Measurements from ENCODE around the gene SZT2. TPM values are rescaled to one million over a fixed set of nuclear protein-coding genes. Genes with fewer than 3 reads are reported as not detected.

Gene SZT2
- total and polyA plus RNA-seq, 2 of the 13 experiments (the other 11 are each of a cell fraction or from before 2014, with no cell fraction given), result 8.0 to 8.8 TPM

GRCh38 chr1:43465505-43466067 lies 75.9 kb downstream of the SZT2 start (continued):
- TF ChIP-seq, protein P1, sequence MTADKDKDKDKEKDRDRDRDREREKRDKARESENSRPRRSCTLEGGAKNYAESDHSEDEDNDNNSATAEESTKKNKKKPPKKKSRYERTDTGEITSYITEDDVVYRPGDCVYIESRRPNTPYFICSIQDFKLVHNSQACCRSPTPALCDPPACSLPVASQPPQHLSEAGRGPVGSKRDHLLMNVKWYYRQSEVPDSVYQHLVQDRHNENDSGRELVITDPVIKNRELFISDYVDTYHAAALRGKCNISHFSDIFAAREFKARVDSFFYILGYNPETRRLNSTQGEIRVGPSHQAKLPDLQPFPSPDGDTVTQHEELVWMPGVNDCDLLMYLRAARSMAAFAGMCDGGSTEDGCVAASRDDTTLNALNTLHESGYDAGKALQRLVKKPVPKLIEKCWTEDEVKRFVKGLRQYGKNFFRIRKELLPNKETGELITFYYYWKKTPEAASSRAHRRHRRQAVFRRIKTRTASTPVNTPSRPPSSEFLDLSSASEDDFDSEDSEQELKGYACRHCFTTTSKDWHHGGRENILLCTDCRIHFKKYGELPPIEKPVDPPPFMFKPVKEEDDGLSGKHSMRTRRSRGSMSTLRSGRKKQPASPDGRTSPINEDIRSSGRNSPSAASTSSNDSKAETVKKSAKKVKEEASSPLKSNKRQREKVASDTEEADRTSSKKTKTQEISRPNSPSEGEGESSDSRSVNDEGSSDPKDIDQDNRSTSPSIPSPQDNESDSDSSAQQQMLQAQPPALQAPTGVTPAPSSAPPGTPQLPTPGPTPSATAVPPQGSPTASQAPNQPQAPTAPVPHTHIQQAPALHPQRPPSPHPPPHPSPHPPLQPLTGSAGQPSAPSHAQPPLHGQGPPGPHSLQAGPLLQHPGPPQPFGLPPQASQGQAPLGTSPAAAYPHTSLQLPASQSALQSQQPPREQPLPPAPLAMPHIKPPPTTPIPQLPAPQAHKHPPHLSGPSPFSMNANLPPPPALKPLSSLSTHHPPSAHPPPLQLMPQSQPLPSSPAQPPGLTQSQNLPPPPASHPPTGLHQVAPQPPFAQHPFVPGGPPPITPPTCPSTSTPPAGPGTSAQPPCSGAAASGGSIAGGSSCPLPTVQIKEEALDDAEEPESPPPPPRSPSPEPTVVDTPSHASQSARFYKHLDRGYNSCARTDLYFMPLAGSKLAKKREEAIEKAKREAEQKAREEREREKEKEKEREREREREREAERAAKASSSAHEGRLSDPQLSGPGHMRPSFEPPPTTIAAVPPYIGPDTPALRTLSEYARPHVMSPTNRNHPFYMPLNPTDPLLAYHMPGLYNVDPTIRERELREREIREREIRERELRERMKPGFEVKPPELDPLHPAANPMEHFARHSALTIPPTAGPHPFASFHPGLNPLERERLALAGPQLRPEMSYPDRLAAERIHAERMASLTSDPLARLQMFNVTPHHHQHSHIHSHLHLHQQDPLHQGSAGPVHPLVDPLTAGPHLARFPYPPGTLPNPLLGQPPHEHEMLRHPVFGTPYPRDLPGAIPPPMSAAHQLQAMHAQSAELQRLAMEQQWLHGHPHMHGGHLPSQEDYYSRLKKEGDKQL (CRISPR knock-in tag; IDR thresholded peaks at IDR 0.05; ENCODE audit: low read depth), result no peak
- TF ChIP-seq, protein P2, sequence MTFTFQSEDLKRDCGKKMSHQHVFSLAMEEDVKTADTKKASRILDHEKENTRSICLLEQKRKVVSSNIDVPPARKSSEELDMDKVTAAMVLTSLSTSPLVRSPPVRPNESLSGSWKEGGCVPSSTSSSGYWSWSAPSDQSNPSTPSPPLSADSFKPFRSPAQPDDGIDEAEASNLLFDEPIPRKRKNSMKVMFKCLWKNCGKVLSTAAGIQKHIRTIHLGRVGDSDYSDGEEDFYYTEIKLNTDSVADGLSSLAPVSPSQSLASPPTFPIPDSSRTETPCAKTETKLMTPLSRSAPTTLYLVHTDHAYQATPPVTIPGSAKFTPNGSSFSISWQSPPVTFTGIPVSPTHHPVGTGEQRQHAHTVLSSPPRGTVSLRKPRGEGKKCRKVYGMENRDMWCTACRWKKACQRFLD (CRISPR knock-in tag; IDR thresholded peaks at IDR 0.05; ENCODE audit: borderline replicate concordance), result no peak
- TF ChIP-seq, protein P3, sequence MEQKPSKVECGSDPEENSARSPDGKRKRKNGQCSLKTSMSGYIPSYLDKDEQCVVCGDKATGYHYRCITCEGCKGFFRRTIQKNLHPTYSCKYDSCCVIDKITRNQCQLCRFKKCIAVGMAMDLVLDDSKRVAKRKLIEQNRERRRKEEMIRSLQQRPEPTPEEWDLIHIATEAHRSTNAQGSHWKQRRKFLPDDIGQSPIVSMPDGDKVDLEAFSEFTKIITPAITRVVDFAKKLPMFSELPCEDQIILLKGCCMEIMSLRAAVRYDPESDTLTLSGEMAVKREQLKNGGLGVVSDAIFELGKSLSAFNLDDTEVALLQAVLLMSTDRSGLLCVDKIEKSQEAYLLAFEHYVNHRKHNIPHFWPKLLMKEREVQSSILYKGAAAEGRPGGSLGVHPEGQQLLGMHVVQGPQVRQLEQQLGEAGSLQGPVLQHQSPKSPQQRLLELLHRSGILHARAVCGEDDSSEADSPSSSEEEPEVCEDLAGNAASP (CRISPR knock-in tag; IDR thresholded peaks at IDR 0.05; ENCODE audit: borderline replicate concordance), result no peak; the same call in 1 of the 2 replicates
- TF ChIP-seq BCL6 (CRISPR knock-in tag; IDR thresholded peaks at IDR 0.05) (0 out of 2 replicates have a peak, but pooled peaks have one; percentile 36), ZNF891 (CRISPR knock-in tag; IDR thresholded peaks at IDR 0.05) (no peak), SETDB1 (CRISPR knock-in tag; IDR thresholded peaks at IDR 0.05; ENCODE audit: borderline replicate concordance) (no peak), ZNF331 (CRISPR knock-in tag; IDR thresholded peaks at IDR 0.05) (no peak), CERS6 (CRISPR knock-in tag; IDR thresholded peaks at IDR 0.05) (no peak), TOPORS (CRISPR knock-in tag; IDR thresholded peaks at IDR 0.05) (no peak), DR1 (CRISPR knock-in tag; IDR thresholded peaks at IDR 0.05) (no peak), CHCHD3 (CRISPR knock-in tag; IDR thresholded peaks at IDR 0.05) (no peak), CBX5 (CRISPR knock-in tag; IDR thresholded peaks at IDR 0.05; ENCODE audit: borderline replicate concordance) (no peak), ZNF383 (CRISPR knock-in tag; IDR thresholded peaks at IDR 0.05; ENCODE audit: borderline replicate concordance) (no peak), RBM39 (IDR thresholded peaks at IDR 0.05; ENCODE audit: low read depth, low read length, poor library complexity, severe bottlenecking) (no peak), ZNF180 (CRISPR knock-in tag; IDR thresholded peaks at IDR 0.05; ENCODE audit: borderline replicate concordance, low read depth) (no peak), ELF4 (CRISPR knock-in tag; IDR thresholded peaks at IDR 0.05; ENCODE audit: borderline replicate concordance) (no peak), SAP130 (CRISPR knock-in tag; IDR thresholded peaks at IDR 0.05; ENCODE audit: low read depth) (0 out of 2 replicates have a peak, but pooled peaks have one; percentile 5), MAFK (conservative IDR thresholded peaks at IDR 0.05 in 1 of 2, IDR thresholded peaks at IDR 0.05 in 1 of 2; ENCODE audit: low read length in 2 of 2) (no peak)
